Ovary (tissue), 9 donors: ENCODE measurements around the gene SORCS2. TPM values are rescaled to one million over a fixed set of nuclear protein-coding genes. Genes with fewer than 3 reads are reported as not detected.

Experiments used
- DNase-seq, 5 donors: peaks; one replicate each; pipeline ENCODE4 v3.0.0-alpha.2; 2019 to 2020
- H3K27ac ChIP-seq, 2 donors: fragments of 200-600 bp; one replicate each; pipeline versions ENCODE4 v1.5.1 to v1.8.0; 2019 to 2022
- H3K27me3 ChIP-seq: fragments of 200-600 bp; one replicate; pipeline ENCODE4 v1.8.0; 2022
- H3K36me3 ChIP-seq: fragments of 200-600 bp; sonication (generic); one replicate; pipeline ENCODE4 v1.5.1; 2019
- H3K4me1 ChIP-seq: one replicate; pipeline ENCODE4 v1.8.1; 2013; ENCODE audit warnings: mild to moderate bottlenecking, moderate library complexity; ENCODE audit not compliant: insufficient read depth
- H3K4me3 ChIP-seq: fragments of 200-600 bp; sonication (generic); one replicate; pipeline ENCODE4 v1.5.1; 2017
- H3K9me3 ChIP-seq, 2 donors: fragments of 200-600 bp in 1 of 2; sonication (generic) in 1 of 2; one replicate each; pipeline versions ENCODE4 v1.5.1 to v1.8.1; 2013 to 2019; ENCODE audit warnings: mild to moderate bottlenecking in 1 of 2, moderate library complexity in 1 of 2
- EP300 ChIP-seq: sonication (generic); formaldehyde crosslinking; IDR thresholded peaks from one replicate; pipeline ENCODE4 v1.6.1; 2017; ENCODE audit warnings: antibody characterized with exemption
- POLR2A ChIP-seq: fragments of 450-650 bp; IDR thresholded peaks from one replicate; pipeline ENCODE4 v1.6.1; 2017; ENCODE audit warnings: antibody characterized with exemption, mild to moderate bottlenecking, moderate library complexity
- WGBS, 3 donors: extraction: QIAGEN DNeasy Blood & Tissue Kit in 1 of 3; methylation state at CpG; one replicate each; pipeline versions ENCODE4 v1.1.5 to v1.1.7; 2013 to 2017; 5-methylcytosine and 5-hydroxymethylcytosine counted together
- intact Hi-C, 4 donors: fragments of 100-400 bp; cut with DNase I; formaldehyde crosslinking; loops; one replicate each; pipeline versions ENCODE4 v1.11.0 to v1.15.1; 2022 to 2023
- polyA plus RNA-seq, 2 donors: library from polyadenylated mRNA; stranded (reverse); fragments of 200-250 nt in 1 of 2; fragments of 350-450 nt in 1 of 2; fragmentation: Illumina TruSeq in 1 of 2; extraction: RNeasy Lipid Tissue Mini Kit (QIAGEN cat#74804) in 1 of 2; gene quantifications; one replicate each; pipeline ENCODE4 v1.2.3, GENCODE V29; 2013 to 2014
- total RNA-seq, 7 donors: library from RNA; depleted of rRNA in 2 of 7; stranded (reverse); fragments of >200 nt in 2 of 7; fragmentation: NEBNext Ultra II Directional in 3 of 7; extraction: Animal tissue kit (Norgen Biotek cat#: 25700) in 3 of 7; gene quantifications; one replicate each; pipeline versions ENCODE4 v1.1.0 to v1.2.4, GENCODE V29; 2016 to 2023
- TF ChIP-seq, protein P1 (sequence below), 3 donors: fragments of 450-650 bp in 2 of 3; fragments of 200-600 bp in 1 of 3; IDR thresholded peaks; one replicate each; pipeline versions ENCODE4 v1.5.1 to v1.8.0; 2016 to 2022; ENCODE audit warnings: antibody characterized with exemption in 3 of 3, mild to moderate bottlenecking in 1 of 3
- donor health status: DM: no; HTN: no; CAD: no; lungs with moderate emphysema.
- donor health status: DM: no; HTN: no; CAD: no.
- donor health status: Bipolar disorder and iron deficiency.
- donor health status: DM: yes; HTN: yes; CAD: no.
- donor health status: DM: no; HTN: no; CAD: no.
- donor health status: DM: yes; HTN: yes; CAD: no.

SORCS2 gene
- total and polyA plus RNA-seq, 9 donors: 0.60 to 23.9 (median 7.1) TPM

DNA sequence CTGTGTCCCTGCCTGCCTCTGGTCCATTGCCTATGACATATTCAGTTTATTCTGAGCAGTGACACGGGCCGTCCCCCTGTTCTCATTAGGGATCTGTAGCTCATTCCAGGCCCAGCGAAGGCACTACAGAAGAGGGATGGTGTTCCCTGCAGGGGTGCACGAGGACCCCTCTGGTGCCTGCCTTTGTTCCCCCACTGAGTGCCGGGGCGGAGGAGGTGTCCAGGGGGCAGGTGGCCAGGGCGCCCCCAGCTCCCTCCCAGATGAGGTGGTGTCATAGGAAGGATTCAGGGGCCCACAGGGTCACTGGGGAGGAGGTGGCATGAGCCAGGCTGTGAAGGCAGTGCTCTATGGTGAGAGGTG lies 61.0 kb downstream of the SORCS2 start:
- intact Hi-C loops: loop anchor here in 1 of 4 donors (5.0 kb wide), 1 partner anchor 46 kb away; no protein-coding TSS in a partner anchor
- Histone ChIP-seq H3K27ac (no peak overlapping the region), H3K27me3 (no peaks in the 10 kb centered on the region), H3K4me3 (no peak overlapping the region), H3K9me3 (no peaks in the 10 kb centered on the region), H3K36me3 (no peaks in the 10 kb centered on the region), H3K4me1 (peaks cover 7% of the 10 kb centered on the region)
- no peak for TF ChIP-seq POLR2A
- TF ChIP-seq, protein P1, sequence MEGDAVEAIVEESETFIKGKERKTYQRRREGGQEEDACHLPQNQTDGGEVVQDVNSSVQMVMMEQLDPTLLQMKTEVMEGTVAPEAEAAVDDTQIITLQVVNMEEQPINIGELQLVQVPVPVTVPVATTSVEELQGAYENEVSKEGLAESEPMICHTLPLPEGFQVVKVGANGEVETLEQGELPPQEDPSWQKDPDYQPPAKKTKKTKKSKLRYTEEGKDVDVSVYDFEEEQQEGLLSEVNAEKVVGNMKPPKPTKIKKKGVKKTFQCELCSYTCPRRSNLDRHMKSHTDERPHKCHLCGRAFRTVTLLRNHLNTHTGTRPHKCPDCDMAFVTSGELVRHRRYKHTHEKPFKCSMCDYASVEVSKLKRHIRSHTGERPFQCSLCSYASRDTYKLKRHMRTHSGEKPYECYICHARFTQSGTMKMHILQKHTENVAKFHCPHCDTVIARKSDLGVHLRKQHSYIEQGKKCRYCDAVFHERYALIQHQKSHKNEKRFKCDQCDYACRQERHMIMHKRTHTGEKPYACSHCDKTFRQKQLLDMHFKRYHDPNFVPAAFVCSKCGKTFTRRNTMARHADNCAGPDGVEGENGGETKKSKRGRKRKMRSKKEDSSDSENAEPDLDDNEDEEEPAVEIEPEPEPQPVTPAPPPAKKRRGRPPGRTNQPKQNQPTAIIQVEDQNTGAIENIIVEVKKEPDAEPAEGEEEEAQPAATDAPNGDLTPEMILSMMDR (IDR thresholded peaks at IDR 0.05): no peak
- TF ChIP-seq EP300: no peak
- 94 to 97% (median 96%) methylated on average over 7 of the region's 7 CpGs for WGBS, 3 donors
- DNase-seq: no peak

DNA sequence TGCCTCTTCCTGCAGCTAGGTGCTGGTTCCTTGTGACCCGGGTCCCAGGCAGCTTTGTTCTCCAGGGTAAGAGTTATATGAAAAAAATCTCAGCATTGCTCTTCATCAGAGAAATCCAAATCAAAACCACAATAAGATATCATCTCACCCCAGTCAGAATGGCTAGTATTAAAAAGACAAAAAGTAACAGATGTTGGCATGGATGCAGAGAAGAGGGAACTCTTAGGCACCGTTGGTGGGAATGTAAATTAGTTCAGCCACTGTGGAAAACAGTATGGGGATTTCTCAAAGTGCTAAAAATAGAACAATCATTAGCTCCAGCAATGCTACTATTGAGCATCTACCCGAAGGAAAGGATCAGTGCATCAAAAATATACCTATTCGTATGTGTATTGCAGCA lies 61.5 kb downstream of the SORCS2 start:
- no peaks in the 10 kb centered on the region for H3K27me3 ChIP-seq
- TF ChIP-seq, protein P1 (IDR thresholded peaks at IDR 0.05): no peak
- TF ChIP-seq POLR2A: no peak
- no peak for TF ChIP-seq EP300
- H3K4me1 ChIP-seq: peaks cover 7% of the 10 kb centered on the region
- WGBS, 3 donors: 80 to 82% (median 80%) methylated on average over 4 of the region's 4 CpGs
- no peak overlapping the region for H3K4me3 ChIP-seq
- intact Hi-C loops: loop anchor here in 1 of 4 donors (5.0 kb wide), 1 partner anchor 47 kb away; no protein-coding TSS in a partner anchor
- no peak overlapping the region for H3K27ac ChIP-seq
- no peaks in the 10 kb centered on the region for H3K36me3 ChIP-seq
- H3K9me3 ChIP-seq: no peaks in the 10 kb centered on the region
- no peak for DNase-seq

DNA sequence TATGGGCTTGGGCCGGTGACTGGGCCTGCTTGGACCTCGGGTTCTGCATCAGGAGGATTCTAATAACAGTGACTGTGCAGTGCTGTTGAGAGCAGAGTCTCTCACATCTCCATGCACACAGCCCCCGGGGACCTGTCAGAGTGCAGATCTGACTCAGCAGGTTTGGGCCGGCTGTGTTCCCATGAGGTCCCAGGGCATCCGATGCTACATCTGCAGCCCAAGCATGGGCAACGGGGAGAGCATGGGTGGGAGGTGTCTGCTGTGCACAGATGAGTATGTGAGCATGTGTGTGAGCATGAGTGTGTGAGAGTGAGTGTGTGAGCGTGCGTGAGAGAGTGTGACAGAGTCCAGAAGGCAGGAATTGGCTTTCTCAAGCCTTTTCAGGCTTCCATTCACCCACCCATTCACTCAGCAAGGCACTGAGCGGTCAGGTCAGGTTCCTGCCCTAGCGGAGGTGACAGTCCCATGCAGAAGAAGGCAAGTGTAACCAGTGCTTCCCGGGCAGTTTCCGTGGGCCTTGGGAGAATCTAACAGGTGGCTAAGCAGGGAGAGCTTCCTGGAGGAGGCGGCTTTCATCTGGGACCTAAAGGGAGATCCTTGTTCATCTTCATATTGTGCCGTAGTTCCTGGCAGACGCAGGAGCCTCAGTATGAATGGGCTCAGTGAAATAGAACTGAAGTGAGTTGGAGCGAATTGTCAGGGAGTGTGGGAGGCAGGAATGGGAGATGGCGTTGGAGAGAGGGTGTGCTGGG lies 62.6 kb downstream of the SORCS2 start:
- TF ChIP-seq POLR2A (no peak), EP300 (no peak)
- TF ChIP-seq, protein P1 (IDR thresholded peaks at IDR 0.05): no peak
- Histone ChIP-seq H3K9me3 (no peaks in the 10 kb centered on the region), H3K27ac (no peak overlapping the region), H3K36me3 (no peaks in the 10 kb centered on the region), H3K4me3 (no peak overlapping the region), H3K4me1 (peaks cover 5% of the 10 kb centered on the region), H3K27me3 (no peaks in the 10 kb centered on the region)
- DNase-seq: no peak
- intact Hi-C loops: loop anchor here in 1 of 4 donors (5.0 kb wide), 1 partner anchor 48 kb away; no protein-coding TSS in a partner anchor
- WGBS, 3 donors: 81 to 85% (median 83%) methylated on average over 17 of the region's 17 CpGs

DNA sequence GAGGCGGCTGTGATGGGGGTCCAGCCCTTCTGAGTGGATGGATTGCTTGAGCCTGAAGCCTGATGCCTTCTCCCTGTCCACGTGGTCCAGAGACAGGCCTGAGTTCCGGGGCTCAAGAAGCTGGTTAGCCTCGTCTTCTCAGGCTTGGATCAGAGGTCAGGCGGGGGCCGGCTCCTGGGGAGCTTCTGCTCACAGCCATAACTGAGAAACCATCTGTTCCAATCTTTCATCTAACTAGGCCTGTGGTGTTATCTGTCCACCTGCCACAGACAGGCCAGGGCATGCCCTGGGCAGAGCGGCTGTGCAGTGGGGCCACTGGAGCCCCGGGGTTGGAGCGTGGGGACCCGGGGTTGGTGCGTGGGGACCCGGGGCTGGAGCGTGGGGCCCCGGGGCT lies 63.1 kb downstream of the SORCS2 start:
- Histone ChIP-seq H3K4me3 (no peak overlapping the region), H3K27me3 (no peaks in the 10 kb centered on the region), H3K36me3 (no peaks in the 10 kb centered on the region), H3K9me3 (no peaks in the 10 kb centered on the region), H3K4me1 (peaks cover 5% of the 10 kb centered on the region), H3K27ac (no peak overlapping the region)
- no peak for DNase-seq
- 87 to 95% (median 90%) methylated on average over 7 to 14 of the region's 14 CpGs for WGBS, 3 donors
- intact Hi-C loops: no loop called here
- TF ChIP-seq EP300: no peak
- TF ChIP-seq, protein P1 (IDR thresholded peaks at IDR 0.05): no peak
- TF ChIP-seq POLR2A: no peak
